GM23338 (cell line): Measurements from ENCODE around the gene LST1.

Experiments used
- CREB1 ChIP-seq: fragments of 250-450 bp; sonication (Bioruptor Pico); IDR thresholded peaks from 2 replicates; pipeline ENCODE4 v1.5.0; 2020; ENCODE audit warnings: low read depth, mild to moderate bottlenecking, moderate library complexity
- EZH2 ChIP-seq: fragments of 200-600 bp; sonication (generic); IDR thresholded peaks from one replicate; pipeline ENCODE4 v1.8.0; 2017; ENCODE audit warnings: antibody characterized with exemption, mild to moderate bottlenecking, low read depth; ENCODE audit not compliant: unreplicated experiment
- EZH2phosphoT487 ChIP-seq: fragments of 200-600 bp; sonication (generic); IDR thresholded peaks from one replicate; pipeline ENCODE4 v1.8.1; 2018; ENCODE audit warnings: antibody characterized with exemption; ENCODE audit not compliant: unreplicated experiment
- JUNB ChIP-seq: IDR thresholded peaks from one replicate; pipeline ENCODE4 v1.6.1; 2016; ENCODE audit warnings: antibody characterized with exemption; ENCODE audit not compliant: unreplicated experiment
- POLR2AphosphoS5 ChIP-seq: IDR thresholded peaks from 2 replicates; pipeline ENCODE4 v1.6.1; 2016; ENCODE audit warnings: antibody characterized with exemption, low read depth
- TF ChIP-seq, protein P1 (sequence below), 2 experiments: fragments of 200-600 bp in 1 of 2; sonication (generic) in 1 of 2; conservative IDR thresholded peaks; 2 replicates each; pipeline versions ENCODE4 v1.5.1 to v1.6.1; 2016 to 2017; ENCODE audit warnings: antibody characterized with exemption in 2 of 2, low read depth in 2 of 2, mild to moderate bottlenecking in 2 of 2, moderate library complexity in 1 of 2
- TF ChIP-seq, protein P2 (sequence below): IDR thresholded peaks from one replicate; pipeline ENCODE4 v1.6.1; 2018; ENCODE audit warnings: antibody characterized with exemption; ENCODE audit not compliant: unreplicated experiment
- TF ChIP-seq, protein P3 (sequence below): IDR thresholded peaks from 2 replicates; pipeline ENCODE4 v1.6.1; 2016; ENCODE audit warnings: antibody characterized with exemption
- TF ChIP-seq, protein P4 (sequence below): fragments of 250-450 bp; sonication (Bioruptor Pico); IDR thresholded peaks from 2 replicates; pipeline ENCODE4 v1.5.0; 2020; ENCODE audit warnings: mild to moderate bottlenecking, moderate library complexity

DNA sequence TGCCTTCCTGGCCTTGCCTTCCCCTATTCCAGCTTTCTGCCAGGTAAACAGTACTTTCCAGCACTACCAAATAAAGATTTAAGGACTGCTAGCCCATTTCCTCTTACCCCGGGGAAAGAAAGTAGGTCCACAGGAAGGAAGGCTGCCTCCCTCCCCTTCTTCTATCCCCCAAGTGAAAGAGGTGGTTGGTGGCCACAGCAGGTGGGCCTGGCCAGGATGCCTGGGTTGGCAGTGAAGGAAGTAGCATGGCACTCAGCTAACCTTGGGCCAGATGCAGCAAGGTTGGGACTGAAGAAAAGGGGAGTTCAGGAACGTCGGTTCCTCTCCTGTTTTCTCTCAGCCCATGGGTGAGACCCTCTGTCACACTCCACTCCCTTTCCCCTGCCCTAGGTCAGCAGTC, 29.8 kb upstream of the LST1 start:
- TF ChIP-seq CREB1 (CRISPR knock-in tag) = no peak
- TF ChIP-seq, protein P1, sequence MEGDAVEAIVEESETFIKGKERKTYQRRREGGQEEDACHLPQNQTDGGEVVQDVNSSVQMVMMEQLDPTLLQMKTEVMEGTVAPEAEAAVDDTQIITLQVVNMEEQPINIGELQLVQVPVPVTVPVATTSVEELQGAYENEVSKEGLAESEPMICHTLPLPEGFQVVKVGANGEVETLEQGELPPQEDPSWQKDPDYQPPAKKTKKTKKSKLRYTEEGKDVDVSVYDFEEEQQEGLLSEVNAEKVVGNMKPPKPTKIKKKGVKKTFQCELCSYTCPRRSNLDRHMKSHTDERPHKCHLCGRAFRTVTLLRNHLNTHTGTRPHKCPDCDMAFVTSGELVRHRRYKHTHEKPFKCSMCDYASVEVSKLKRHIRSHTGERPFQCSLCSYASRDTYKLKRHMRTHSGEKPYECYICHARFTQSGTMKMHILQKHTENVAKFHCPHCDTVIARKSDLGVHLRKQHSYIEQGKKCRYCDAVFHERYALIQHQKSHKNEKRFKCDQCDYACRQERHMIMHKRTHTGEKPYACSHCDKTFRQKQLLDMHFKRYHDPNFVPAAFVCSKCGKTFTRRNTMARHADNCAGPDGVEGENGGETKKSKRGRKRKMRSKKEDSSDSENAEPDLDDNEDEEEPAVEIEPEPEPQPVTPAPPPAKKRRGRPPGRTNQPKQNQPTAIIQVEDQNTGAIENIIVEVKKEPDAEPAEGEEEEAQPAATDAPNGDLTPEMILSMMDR (conservative IDR thresholded peaks at IDR 0.05; ENCODE audit: low read depth in 2 of 2) = no peak
- TF ChIP-seq POLR2AphosphoS5 = no peak
- no peak for TF ChIP-seq EZH2phosphoT487
- TF ChIP-seq, protein P2, sequence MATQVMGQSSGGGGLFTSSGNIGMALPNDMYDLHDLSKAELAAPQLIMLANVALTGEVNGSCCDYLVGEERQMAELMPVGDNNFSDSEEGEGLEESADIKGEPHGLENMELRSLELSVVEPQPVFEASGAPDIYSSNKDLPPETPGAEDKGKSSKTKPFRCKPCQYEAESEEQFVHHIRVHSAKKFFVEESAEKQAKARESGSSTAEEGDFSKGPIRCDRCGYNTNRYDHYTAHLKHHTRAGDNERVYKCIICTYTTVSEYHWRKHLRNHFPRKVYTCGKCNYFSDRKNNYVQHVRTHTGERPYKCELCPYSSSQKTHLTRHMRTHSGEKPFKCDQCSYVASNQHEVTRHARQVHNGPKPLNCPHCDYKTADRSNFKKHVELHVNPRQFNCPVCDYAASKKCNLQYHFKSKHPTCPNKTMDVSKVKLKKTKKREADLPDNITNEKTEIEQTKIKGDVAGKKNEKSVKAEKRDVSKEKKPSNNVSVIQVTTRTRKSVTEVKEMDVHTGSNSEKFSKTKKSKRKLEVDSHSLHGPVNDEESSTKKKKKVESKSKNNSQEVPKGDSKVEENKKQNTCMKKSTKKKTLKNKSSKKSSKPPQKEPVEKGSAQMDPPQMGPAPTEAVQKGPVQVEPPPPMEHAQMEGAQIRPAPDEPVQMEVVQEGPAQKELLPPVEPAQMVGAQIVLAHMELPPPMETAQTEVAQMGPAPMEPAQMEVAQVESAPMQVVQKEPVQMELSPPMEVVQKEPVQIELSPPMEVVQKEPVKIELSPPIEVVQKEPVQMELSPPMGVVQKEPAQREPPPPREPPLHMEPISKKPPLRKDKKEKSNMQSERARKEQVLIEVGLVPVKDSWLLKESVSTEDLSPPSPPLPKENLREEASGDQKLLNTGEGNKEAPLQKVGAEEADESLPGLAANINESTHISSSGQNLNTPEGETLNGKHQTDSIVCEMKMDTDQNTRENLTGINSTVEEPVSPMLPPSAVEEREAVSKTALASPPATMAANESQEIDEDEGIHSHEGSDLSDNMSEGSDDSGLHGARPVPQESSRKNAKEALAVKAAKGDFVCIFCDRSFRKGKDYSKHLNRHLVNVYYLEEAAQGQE = no peak
- TF ChIP-seq EZH2 = no peak
- TF ChIP-seq, protein P3, sequence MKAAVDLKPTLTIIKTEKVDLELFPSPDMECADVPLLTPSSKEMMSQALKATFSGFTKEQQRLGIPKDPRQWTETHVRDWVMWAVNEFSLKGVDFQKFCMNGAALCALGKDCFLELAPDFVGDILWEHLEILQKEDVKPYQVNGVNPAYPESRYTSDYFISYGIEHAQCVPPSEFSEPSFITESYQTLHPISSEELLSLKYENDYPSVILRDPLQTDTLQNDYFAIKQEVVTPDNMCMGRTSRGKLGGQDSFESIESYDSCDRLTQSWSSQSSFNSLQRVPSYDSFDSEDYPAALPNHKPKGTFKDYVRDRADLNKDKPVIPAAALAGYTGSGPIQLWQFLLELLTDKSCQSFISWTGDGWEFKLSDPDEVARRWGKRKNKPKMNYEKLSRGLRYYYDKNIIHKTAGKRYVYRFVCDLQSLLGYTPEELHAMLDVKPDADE = no peak
- no peak for TF ChIP-seq JUNB
- TF ChIP-seq, protein P4, sequence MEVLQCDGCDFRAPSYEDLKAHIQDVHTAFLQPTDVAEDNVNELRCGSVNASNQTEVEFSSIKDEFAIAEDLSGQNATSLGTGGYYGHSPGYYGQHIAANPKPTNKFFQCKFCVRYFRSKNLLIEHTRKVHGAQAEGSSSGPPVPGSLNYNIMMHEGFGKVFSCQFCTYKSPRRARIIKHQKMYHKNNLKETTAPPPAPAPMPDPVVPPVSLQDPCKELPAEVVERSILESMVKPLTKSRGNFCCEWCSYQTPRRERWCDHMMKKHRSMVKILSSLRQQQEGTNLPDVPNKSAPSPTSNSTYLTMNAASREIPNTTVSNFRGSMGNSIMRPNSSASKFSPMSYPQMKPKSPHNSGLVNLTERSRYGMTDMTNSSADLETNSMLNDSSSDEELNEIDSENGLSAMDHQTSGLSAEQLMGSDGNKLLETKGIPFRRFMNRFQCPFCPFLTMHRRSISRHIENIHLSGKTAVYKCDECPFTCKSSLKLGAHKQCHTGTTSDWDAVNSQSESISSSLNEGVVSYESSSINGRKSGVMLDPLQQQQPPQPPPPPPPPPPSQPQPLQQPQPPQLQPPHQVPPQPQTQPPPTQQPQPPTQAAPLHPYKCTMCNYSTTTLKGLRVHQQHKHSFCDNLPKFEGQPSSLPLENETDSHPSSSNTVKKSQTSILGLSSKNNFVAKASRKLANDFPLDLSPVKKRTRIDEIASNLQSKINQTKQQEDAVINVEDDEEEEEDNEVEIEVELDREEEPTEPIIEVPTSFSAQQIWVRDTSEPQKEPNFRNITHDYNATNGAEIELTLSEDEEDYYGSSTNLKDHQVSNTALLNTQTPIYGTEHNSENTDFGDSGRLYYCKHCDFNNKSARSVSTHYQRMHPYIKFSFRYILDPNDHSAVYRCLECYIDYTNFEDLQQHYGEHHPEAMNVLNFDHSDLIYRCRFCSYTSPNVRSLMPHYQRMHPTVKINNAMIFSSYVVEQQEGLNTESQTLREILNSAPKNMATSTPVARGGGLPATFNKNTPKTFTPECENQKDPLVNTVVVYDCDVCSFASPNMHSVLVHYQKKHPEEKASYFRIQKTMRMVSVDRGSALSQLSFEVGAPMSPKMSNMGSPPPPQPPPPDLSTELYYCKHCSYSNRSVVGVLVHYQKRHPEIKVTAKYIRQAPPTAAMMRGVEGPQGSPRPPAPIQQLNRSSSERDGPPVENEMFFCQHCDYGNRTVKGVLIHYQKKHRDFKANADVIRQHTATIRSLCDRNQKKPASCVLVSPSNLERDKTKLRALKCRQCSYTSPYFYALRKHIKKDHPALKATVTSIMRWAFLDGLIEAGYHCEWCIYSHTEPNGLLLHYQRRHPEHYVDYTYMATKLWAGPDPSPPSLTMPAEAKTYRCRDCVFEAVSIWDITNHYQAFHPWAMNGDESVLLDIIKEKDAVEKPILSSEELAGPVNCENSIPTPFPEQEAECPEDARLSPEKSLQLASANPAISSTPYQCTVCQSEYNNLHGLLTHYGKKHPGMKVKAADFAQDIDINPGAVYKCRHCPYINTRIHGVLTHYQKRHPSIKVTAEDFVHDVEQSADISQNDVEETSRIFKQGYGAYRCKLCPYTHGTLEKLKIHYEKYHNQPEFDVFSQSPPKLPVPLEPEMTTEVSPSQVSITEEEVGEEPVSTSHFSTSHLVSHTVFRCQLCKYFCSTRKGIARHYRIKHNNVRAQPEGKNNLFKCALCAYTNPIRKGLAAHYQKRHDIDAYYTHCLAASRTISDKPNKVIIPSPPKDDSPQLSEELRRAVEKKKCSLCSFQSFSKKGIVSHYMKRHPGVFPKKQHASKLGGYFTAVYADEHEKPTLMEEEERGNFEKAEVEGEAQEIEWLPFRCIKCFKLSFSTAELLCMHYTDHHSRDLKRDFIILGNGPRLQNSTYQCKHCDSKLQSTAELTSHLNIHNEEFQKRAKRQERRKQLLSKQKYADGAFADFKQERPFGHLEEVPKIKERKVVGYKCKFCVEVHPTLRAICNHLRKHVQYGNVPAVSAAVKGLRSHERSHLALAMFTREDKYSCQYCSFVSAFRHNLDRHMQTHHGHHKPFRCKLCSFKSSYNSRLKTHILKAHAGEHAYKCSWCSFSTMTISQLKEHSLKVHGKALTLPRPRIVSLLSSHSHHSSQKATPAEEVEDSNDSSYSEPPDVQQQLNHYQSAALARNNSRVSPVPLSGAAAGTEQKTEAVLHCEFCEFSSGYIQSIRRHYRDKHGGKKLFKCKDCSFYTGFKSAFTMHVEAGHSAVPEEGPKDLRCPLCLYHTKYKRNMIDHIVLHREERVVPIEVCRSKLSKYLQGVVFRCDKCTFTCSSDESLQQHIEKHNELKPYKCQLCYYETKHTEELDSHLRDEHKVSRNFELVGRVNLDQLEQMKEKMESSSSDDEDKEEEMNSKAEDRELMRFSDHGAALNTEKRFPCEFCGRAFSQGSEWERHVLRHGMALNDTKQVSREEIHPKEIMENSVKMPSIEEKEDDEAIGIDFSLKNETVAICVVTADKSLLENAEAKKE (CRISPR knock-in tag) = no peak
